ENCODE data around the gene DCBLD2. TPM values are rescaled to one million over a fixed set of nuclear protein-coding genes. Genes with fewer than 3 reads are reported as not detected.
"Not testable (repeated sequence)": the region's sequence is repeated elsewhere in the genome, so short reads cannot be mapped to it uniquely, and the experiment has no call there.

Gene DCBLD2
- polyA plus RNA-seq, 3 donors, result 0.17 to 1.1 (median 0.45) TPM

GRCh38 chr3:98874602-98875249 lies 26.8 kb downstream of the DCBLD2 start:
- H3K79me2 ChIP-seq (ENCODE audit: insufficient read depth, low read length), result no peaks in the 10 kb centered on the region
- Mint-ChIP-seq H3K4me3 (no peak overlapping the region), H3K9me3 (peaks cover 2 to 8% (median 6%) of the 10 kb centered on the region in 7 donors), H3K27me3 (ENCODE audit: low read depth in 3 of 3) (no peaks in the 10 kb centered on the region), H3K36me3 (peaks cover 0 to 6% of the 10 kb centered on the region in 2 donors), H3K27ac (no peak overlapping the region), H3K4me1 (no peaks in the 10 kb centered on the region)
- H3K9me3 ChIP-seq (replicated peaks in 1 of 2; ENCODE audit: control insufficient read depth in 1 of 2, insufficient read depth in 1 of 2, low read length in 2 of 2), result no peaks in the 10 kb centered on the region
- no peak overlapping the region for H3K4me3 ChIP-seq (replicated peaks in 1 of 3; ENCODE audit: low read depth in 2 of 3, low read length in 3 of 3)
- H4K20me1 ChIP-seq (ENCODE audit: insufficient read depth, low read length), result no peaks in the 10 kb centered on the region
- H3K9ac ChIP-seq (ENCODE audit: insufficient read depth, low read length, poor library complexity, severe bottlenecking), result no peak overlapping the region
- no peak for TF ChIP-seq CTCF (IDR thresholded peaks at IDR 0.05)
- H3K4me2 ChIP-seq (replicated peaks; ENCODE audit: extremely low read depth, low read length, poor library complexity, severe bottlenecking), result no peak overlapping the region
- intact Hi-C loops (cut with micrococcal nuclease), result no loop called here
- no peaks in the 10 kb centered on the region for H3K4me1 ChIP-seq (ENCODE audit: control insufficient read depth in 1 of 2, insufficient read depth in 2 of 2, low read length in 2 of 2)
- no peak for DNase-seq
- H3K36me3 ChIP-seq (replicated peaks in 1 of 2; ENCODE audit: control insufficient read depth in 1 of 2, insufficient read depth in 2 of 2, low read length in 2 of 2), result no peaks in the 10 kb centered on the region
- H2AFZ ChIP-seq (ENCODE audit: insufficient read depth, low read depth, low read length, poor library complexity, severe bottlenecking), result no peak overlapping the region
- 100% methylated on average over 1 of the region's 6 CpGs for WGBS (ENCODE audit: insufficient coverage)
- no peak overlapping the region for H3K27ac ChIP-seq (ENCODE audit: low read depth in 1 of 2, low read length in 2 of 2)
- no peaks in the 10 kb centered on the region for H3K27me3 ChIP-seq (ENCODE audit: control insufficient read depth in 2 of 2, insufficient read depth in 2 of 2, low read length in 2 of 2)

- Histone ChIP-seq H3K4me2 (replicated peaks; ENCODE audit: extremely low read depth, low read length, poor library complexity, severe bottlenecking) (no peak overlapping the region), H4K20me1 (ENCODE audit: insufficient read depth, low read length) (no peaks in the 10 kb centered on the region), H2AFZ (ENCODE audit: insufficient read depth, low read depth, low read length, poor library complexity, severe bottlenecking) (no peak overlapping the region), H3K27ac (ENCODE audit: low read depth in 1 of 2, low read length in 2 of 2) (no peak overlapping the region), H3K36me3 (replicated peaks in 1 of 2; ENCODE audit: control insufficient read depth in 1 of 2, insufficient read depth in 2 of 2, low read length in 2 of 2) (no peaks in the 10 kb centered on the region), H3K79me2 (ENCODE audit: insufficient read depth, low read length) (no peaks in the 10 kb centered on the region), H3K9me3 (replicated peaks in 1 of 2; ENCODE audit: control insufficient read depth in 1 of 2, insufficient read depth in 1 of 2, low read length in 2 of 2) (no peaks in the 10 kb centered on the region), H3K27me3 (ENCODE audit: control insufficient read depth in 2 of 2, insufficient read depth in 2 of 2, low read length in 2 of 2) (no peaks in the 10 kb centered on the region), H3K9ac (ENCODE audit: insufficient read depth, low read length, poor library complexity, severe bottlenecking) (no peak overlapping the region), H3K4me1 (ENCODE audit: control insufficient read depth in 1 of 2, insufficient read depth in 2 of 2, low read length in 2 of 2) (no peaks in the 10 kb centered on the region), H3K4me3 (replicated peaks in 1 of 3; ENCODE audit: low read depth in 2 of 3, low read length in 3 of 3) (no peak overlapping the region)
- no peaks in the 10 kb centered on the region for H3K36me3 Mint-ChIP-seq
- peaks cover 5 to 20% (median 11%) of the 10 kb centered on the region in 7 donors for H3K9me3 Mint-ChIP-seq
- no peak overlapping the region for H3K4me3 Mint-ChIP-seq
- intact Hi-C loops (cut with micrococcal nuclease), result no loop called here
- no peak for DNase-seq
- H3K27me3 Mint-ChIP-seq (ENCODE audit: low read depth in 3 of 3), result no peaks in the 10 kb centered on the region
- no peak for TF ChIP-seq CTCF (IDR thresholded peaks at IDR 0.05)
- no CpG with 5 or more reads among the region's 3 CpGs for WGBS (ENCODE audit: insufficient coverage)
- no peak overlapping the region for H3K27ac Mint-ChIP-seq
- no peaks in the 10 kb centered on the region for H3K4me1 Mint-ChIP-seq
These were observed 32.1 kb downstream of the DCBLD2 start for GRCh38 chr3:98869391-98869790.

GRCh38 chr3:98857971-98858370 lies 43.5 kb downstream of the DCBLD2 start:
- H4K20me1 ChIP-seq (ENCODE audit: insufficient read depth, low read length); H3K4me2 ChIP-seq (replicated peaks; ENCODE audit: extremely low read depth, low read length, poor library complexity, severe bottlenecking); H3K4me1 ChIP-seq (ENCODE audit: control insufficient read depth in 1 of 2, insufficient read depth in 2 of 2, low read length in 2 of 2); H3K27ac Mint-ChIP-seq; H3K27me3 ChIP-seq (ENCODE audit: control insufficient read depth in 2 of 2, insufficient read depth in 2 of 2, low read length in 2 of 2); H3K27me3 Mint-ChIP-seq (ENCODE audit: low read depth in 3 of 3); H3K4me3 ChIP-seq (replicated peaks in 1 of 3; ENCODE audit: low read depth in 2 of 3, low read length in 3 of 3); H3K36me3 ChIP-seq (replicated peaks in 1 of 2; ENCODE audit: control insufficient read depth in 1 of 2, insufficient read depth in 2 of 2, low read length in 2 of 2); H3K36me3 Mint-ChIP-seq; H3K9ac ChIP-seq (ENCODE audit: insufficient read depth, low read length, poor library complexity, severe bottlenecking); H3K4me1 Mint-ChIP-seq; H3K27ac ChIP-seq (ENCODE audit: low read depth in 1 of 2, low read length in 2 of 2); DNase-seq; H3K79me2 ChIP-seq (ENCODE audit: insufficient read depth, low read length); intact Hi-C loops (cut with micrococcal nuclease); H2AFZ ChIP-seq (ENCODE audit: insufficient read depth, low read depth, low read length, poor library complexity, severe bottlenecking); H3K4me3 Mint-ChIP-seq: not testable (repeated sequence)
- over 99% methylated on average over 13 of the region's 21 CpGs for WGBS (ENCODE audit: insufficient coverage)
- H3K9me3 ChIP-seq (replicated peaks in 1 of 2; ENCODE audit: control insufficient read depth in 1 of 2, insufficient read depth in 1 of 2, low read length in 2 of 2), result peaks cover 11 to 20% of the 10 kb centered on the region in 2 donors
- peaks cover 27 to 40% (median 33%) of the 10 kb centered on the region in 7 donors for H3K9me3 Mint-ChIP-seq

Measured in CD14-positive monocyte (primary cell).